ENCODE measurements around the gene APOC1. TPM values are rescaled to one million over a fixed set of nuclear protein-coding genes. Genes with fewer than 3 reads are reported as not detected.

APOC1 gene
- total RNA-seq, 1 experiment from 2014 or later: 86.5 TPM

DNA sequence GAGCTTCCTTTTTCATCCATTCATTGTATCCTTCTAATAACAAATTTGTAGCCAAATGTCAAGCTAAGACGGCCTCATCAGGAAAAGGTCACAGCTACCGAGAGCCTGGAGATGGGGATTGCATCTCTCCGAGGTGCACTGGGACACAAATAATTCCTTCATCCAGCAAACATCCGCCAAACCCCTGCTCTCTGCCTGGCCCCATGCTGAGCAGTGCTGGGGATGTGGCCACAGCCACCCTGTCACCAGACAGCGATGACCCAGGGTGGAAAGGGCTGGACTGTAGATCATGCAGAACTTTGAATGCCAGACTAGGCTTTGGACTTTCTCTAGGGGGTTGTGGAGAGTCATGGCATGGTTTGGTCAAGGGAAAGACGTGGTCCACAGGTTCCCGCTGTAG lies 21.5 kb upstream of the APOC1 start (continued):
- no peak for TF ChIP-seq GRHL2 (CRISPR knock-in tag; IDR thresholded peaks at IDR 0.05; ENCODE audit: insufficient replicate concordance, severe bottlenecking)
- no peak for TF ChIP-seq SMAD3 (CRISPR knock-in tag; IDR thresholded peaks at IDR 0.05; ENCODE audit: borderline replicate concordance)
- TF ChIP-seq, protein P1, sequence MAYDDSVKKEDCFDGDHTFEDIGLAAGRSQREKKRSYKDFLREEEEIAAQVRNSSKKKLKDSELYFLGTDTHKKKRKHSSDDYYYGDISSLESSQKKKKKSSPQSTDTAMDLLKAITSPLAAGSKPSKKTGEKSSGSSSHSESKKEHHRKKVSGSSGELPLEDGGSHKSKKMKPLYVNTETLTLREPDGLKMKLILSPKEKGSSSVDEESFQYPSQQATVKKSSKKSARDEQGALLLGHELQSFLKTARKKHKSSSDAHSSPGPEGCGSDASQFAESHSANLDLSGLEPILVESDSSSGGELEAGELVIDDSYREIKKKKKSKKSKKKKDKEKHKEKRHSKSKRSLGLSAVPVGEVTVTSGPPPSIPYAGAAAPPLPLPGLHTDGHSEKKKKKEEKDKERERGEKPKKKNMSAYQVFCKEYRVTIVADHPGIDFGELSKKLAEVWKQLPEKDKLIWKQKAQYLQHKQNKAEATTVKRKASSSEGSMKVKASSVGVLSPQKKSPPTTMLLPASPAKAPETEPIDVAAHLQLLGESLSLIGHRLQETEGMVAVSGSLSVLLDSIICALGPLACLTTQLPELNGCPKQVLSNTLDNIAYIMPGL (CRISPR knock-in tag; IDR thresholded peaks at IDR 0.05): no peak
- TF ChIP-seq ZNF671 (CRISPR knock-in tag; IDR thresholded peaks at IDR 0.05): no peak

- CTCF ChIA-PET: interaction anchor here (1.1 kb wide), 1 partner anchor 170 kb away, joined by 3 read pairs; no protein-coding TSS in a partner anchor
- H3K36me3 Mint-ChIP-seq: peaks cover 58% of the 10 kb centered on the region
These were observed 20.9 kb upstream of the APOC1 start for GRCh38 chr19:44893332-44894051.

DNA sequence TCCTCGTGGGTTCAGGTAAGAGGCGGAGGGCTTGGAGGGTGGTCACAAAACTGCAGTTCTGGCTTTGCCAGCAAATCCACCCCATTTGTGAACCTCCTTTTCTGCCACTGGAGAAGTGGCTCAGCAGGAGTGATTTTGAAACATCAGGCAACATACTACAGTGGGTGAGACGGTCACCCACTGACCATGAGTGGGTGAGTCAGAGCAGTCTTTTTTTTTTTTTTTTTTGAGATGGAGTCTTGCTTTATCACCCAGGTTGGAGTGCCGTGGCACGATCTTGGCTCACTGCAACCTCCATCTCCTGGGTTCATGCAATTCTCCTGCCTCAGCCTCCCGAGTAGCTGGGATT lies 20.4 kb upstream of the APOC1 start:
- H3K9me3 Mint-ChIP-seq: no peaks in the 10 kb centered on the region
- peaks cover 20% of the 10 kb centered on the region for H3K4me1 Mint-ChIP-seq
- peaks cover 58% of the 10 kb centered on the region for H3K36me3 Mint-ChIP-seq
- TF ChIP-seq HMGA2 (CRISPR knock-in tag; IDR thresholded peaks at IDR 0.05): no peak
- TF ChIP-seq, protein P2, sequence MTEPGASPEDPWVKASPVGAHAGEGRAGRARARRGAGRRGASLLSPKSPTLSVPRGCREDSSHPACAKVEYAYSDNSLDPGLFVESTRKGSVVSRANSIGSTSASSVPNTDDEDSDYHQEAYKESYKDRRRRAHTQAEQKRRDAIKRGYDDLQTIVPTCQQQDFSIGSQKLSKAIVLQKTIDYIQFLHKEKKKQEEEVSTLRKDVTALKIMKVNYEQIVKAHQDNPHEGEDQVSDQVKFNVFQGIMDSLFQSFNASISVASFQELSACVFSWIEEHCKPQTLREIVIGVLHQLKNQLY (CRISPR knock-in tag; IDR thresholded peaks at IDR 0.05): no peak
- TF ChIP-seq, protein P3, sequence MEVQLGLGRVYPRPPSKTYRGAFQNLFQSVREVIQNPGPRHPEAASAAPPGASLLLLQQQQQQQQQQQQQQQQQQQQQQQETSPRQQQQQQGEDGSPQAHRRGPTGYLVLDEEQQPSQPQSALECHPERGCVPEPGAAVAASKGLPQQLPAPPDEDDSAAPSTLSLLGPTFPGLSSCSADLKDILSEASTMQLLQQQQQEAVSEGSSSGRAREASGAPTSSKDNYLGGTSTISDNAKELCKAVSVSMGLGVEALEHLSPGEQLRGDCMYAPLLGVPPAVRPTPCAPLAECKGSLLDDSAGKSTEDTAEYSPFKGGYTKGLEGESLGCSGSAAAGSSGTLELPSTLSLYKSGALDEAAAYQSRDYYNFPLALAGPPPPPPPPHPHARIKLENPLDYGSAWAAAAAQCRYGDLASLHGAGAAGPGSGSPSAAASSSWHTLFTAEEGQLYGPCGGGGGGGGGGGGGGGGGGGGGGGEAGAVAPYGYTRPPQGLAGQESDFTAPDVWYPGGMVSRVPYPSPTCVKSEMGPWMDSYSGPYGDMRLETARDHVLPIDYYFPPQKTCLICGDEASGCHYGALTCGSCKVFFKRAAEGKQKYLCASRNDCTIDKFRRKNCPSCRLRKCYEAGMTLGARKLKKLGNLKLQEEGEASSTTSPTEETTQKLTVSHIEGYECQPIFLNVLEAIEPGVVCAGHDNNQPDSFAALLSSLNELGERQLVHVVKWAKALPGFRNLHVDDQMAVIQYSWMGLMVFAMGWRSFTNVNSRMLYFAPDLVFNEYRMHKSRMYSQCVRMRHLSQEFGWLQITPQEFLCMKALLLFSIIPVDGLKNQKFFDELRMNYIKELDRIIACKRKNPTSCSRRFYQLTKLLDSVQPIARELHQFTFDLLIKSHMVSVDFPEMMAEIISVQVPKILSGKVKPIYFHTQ (CRISPR knock-in tag; IDR thresholded peaks at IDR 0.05): no peak
- TF ChIP-seq GTF2I (CRISPR knock-in tag; conservative IDR thresholded peaks at IDR 0.05): no peak
- TF ChIP-seq JUN (CRISPR knock-in tag; IDR thresholded peaks at IDR 0.05): no peak
- TF ChIP-seq, protein P4, sequence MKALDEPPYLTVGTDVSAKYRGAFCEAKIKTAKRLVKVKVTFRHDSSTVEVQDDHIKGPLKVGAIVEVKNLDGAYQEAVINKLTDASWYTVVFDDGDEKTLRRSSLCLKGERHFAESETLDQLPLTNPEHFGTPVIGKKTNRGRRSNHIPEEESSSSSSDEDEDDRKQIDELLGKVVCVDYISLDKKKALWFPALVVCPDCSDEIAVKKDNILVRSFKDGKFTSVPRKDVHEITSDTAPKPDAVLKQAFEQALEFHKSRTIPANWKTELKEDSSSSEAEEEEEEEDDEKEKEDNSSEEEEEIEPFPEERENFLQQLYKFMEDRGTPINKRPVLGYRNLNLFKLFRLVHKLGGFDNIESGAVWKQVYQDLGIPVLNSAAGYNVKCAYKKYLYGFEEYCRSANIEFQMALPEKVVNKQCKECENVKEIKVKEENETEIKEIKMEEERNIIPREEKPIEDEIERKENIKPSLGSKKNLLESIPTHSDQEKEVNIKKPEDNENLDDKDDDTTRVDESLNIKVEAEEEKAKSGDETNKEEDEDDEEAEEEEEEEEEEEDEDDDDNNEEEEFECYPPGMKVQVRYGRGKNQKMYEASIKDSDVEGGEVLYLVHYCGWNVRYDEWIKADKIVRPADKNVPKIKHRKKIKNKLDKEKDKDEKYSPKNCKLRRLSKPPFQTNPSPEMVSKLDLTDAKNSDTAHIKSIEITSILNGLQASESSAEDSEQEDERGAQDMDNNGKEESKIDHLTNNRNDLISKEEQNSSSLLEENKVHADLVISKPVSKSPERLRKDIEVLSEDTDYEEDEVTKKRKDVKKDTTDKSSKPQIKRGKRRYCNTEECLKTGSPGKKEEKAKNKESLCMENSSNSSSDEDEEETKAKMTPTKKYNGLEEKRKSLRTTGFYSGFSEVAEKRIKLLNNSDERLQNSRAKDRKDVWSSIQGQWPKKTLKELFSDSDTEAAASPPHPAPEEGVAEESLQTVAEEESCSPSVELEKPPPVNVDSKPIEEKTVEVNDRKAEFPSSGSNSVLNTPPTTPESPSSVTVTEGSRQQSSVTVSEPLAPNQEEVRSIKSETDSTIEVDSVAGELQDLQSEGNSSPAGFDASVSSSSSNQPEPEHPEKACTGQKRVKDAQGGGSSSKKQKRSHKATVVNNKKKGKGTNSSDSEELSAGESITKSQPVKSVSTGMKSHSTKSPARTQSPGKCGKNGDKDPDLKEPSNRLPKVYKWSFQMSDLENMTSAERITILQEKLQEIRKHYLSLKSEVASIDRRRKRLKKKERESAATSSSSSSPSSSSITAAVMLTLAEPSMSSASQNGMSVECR (CRISPR knock-in tag; IDR thresholded peaks at IDR 0.05; ENCODE audit: borderline replicate concordance): no peak
- TF ChIP-seq KAT7 (CRISPR knock-in tag; IDR thresholded peaks at IDR 0.05; ENCODE audit: borderline replicate concordance): no peak
- no peak for TF ChIP-seq ZNF121 (CRISPR knock-in tag; IDR thresholded peaks at IDR 0.05)
- TF ChIP-seq ZNF423 (CRISPR knock-in tag; IDR thresholded peaks at IDR 0.05): no peak
- no peak for TF ChIP-seq TP53 (CRISPR knock-in tag; IDR thresholded peaks at IDR 0.05)

More at GRCh38 chr19:44893332-44894051, 20.9 kb upstream of the APOC1 start:
- DNase-seq (ENCODE audit: low spot score) (no peak), ATAC-seq (no peak)
- H3K4me3 Mint-ChIP-seq: peak overlapping the region; percentile 93
- no peaks in the 10 kb centered on the region; the same call in 1 of the 2 replicates for H3K27me3 Mint-ChIP-seq (ENCODE audit: low read depth)
- no peak overlapping the region for H3K27ac Mint-ChIP-seq
- no peak for TF ChIP-seq CTCF (IDR thresholded peaks at IDR 0.05)
- TF ChIP-seq PRRX2 (CRISPR knock-in tag; IDR thresholded peaks at IDR 0.05): no peak
- H3K9me3 Mint-ChIP-seq: no peaks in the 10 kb centered on the region
- H3K4me1 Mint-ChIP-seq: peaks cover 21% of the 10 kb centered on the region
- POLR2A ChIA-PET: interaction anchor here (1.0 kb wide), 1 partner anchor 86 kb away, joined by 3 read pairs; no protein-coding TSS in a partner anchor

More for the DNA sequence above, 20.4 kb upstream of the APOC1 start:
- ChIA-PET CTCF (interaction anchor here (0.7 to 2.1 kb wide), 2 partner anchors 9 to 170 kb away, joined by 6 to 7 read pairs; no protein-coding TSS in a partner anchor), POLR2A (no interaction called here)
- Mint-ChIP-seq H3K4me3 (no peak overlapping the region), H3K27me3 (ENCODE audit: low read depth) (no peaks in the 10 kb centered on the region; the same call in 1 of the 2 replicates), H3K27ac (no peak overlapping the region)
- DNase-seq (ENCODE audit: low spot score): no peak
- ATAC-seq: no peak
